ENCODE measurements around the gene FOXK1. TPM values are rescaled to one million over a fixed set of nuclear protein-coding genes. Genes with fewer than 3 reads are reported as not detected.

FOXK1 gene
- total RNA-seq, 1 donor from 2014 or later: 53.6 TPM

- Histone ChIP-seq H3K27ac (ENCODE audit: low read depth, low read length) (no peak overlapping the region), H3K79me2 (ENCODE audit: insufficient read depth, low read length) (no peaks in the 10 kb centered on the region), H4K20me1 (ENCODE audit: insufficient read depth, low read length) (no peaks in the 10 kb centered on the region), H3K4me2 (ENCODE audit: low read length) (no peak overlapping the region), H3K9ac (ENCODE audit: low read length) (no peak overlapping the region), H2AFZ (ENCODE audit: low read depth, low read length) (no peak overlapping the region), H3K4me1 (ENCODE audit: insufficient read depth, low read length) (no peaks in the 10 kb centered on the region), H3K27me3 (ENCODE audit: insufficient read depth, low read length) (no peaks in the 10 kb centered on the region), H3K36me3 (ENCODE audit: insufficient read depth, low read length) (no peaks in the 10 kb centered on the region), H3K9me3 (ENCODE audit: insufficient read depth, low read depth, low read length) (no peaks in the 10 kb centered on the region), H3K4me3 (ENCODE audit: insufficient read depth, low read depth, low read length) (no peak overlapping the region)
- H3K27me3 Mint-ChIP-seq (ENCODE audit: low read depth, unreplicated experiment): peaks cover 15% of the 10 kb centered on the region
- no peaks in the 10 kb centered on the region for H3K4me1 Mint-ChIP-seq (ENCODE audit: low read depth, unreplicated experiment)
- TF ChIP-seq EZH2 (IDR thresholded peaks at IDR 0.05; ENCODE audit: insufficient read depth, low read length) (no peak), CTCF (IDR thresholded peaks at IDR 0.05; ENCODE audit: insufficient read depth, low read depth, low read length) (no peak)
- H3K36me3 Mint-ChIP-seq (ENCODE audit: low read depth, unreplicated experiment): peaks cover 4% of the 10 kb centered on the region
- FAIRE-seq (no peak), DNase-seq (ENCODE audit: low read depth) (no peak)
- H3K9me3 Mint-ChIP-seq (ENCODE audit: unreplicated experiment): peaks cover 5% of the 10 kb centered on the region
- H3K4me3 Mint-ChIP-seq (ENCODE audit: unreplicated experiment): no peak overlapping the region
- H3K27ac Mint-ChIP-seq (ENCODE audit: unreplicated experiment): no peak overlapping the region
Observed at GRCh38 chr7:4808026-4808425, 125.9 kb downstream of the FOXK1 start.

- Histone ChIP-seq H3K27me3 (ENCODE audit: insufficient read depth, low read length) (no peaks in the 10 kb centered on the region), H3K4me2 (ENCODE audit: low read length) (no peak overlapping the region), H4K20me1 (ENCODE audit: insufficient read depth, low read length) (no peaks in the 10 kb centered on the region), H3K9ac (ENCODE audit: low read length) (no peak overlapping the region), H3K79me2 (ENCODE audit: insufficient read depth, low read length) (no peaks in the 10 kb centered on the region), H3K36me3 (ENCODE audit: insufficient read depth, low read length) (no peaks in the 10 kb centered on the region), H3K9me3 (ENCODE audit: insufficient read depth, low read depth, low read length) (no peaks in the 10 kb centered on the region), H3K4me3 (ENCODE audit: insufficient read depth, low read depth, low read length) (no peak overlapping the region), H2AFZ (ENCODE audit: low read depth, low read length) (no peak overlapping the region), H3K27ac (ENCODE audit: low read depth, low read length) (no peak overlapping the region), H3K4me1 (ENCODE audit: insufficient read depth, low read length) (no peaks in the 10 kb centered on the region)
- Mint-ChIP-seq H3K36me3 (ENCODE audit: low read depth, unreplicated experiment) (peaks cover 4% of the 10 kb centered on the region), H3K4me3 (ENCODE audit: unreplicated experiment) (no peak overlapping the region), H3K27me3 (ENCODE audit: low read depth, unreplicated experiment) (peaks cover 21% of the 10 kb centered on the region), H3K9me3 (ENCODE audit: unreplicated experiment) (peaks cover 10% of the 10 kb centered on the region), H3K27ac (ENCODE audit: unreplicated experiment) (no peak overlapping the region), H3K4me1 (ENCODE audit: low read depth, unreplicated experiment) (no peaks in the 10 kb centered on the region)
- DNase-seq (ENCODE audit: low read depth) (no peak), FAIRE-seq (no peak)
- TF ChIP-seq EZH2 (IDR thresholded peaks at IDR 0.05; ENCODE audit: insufficient read depth, low read length): no peak
- TF ChIP-seq CTCF (IDR thresholded peaks at IDR 0.05; ENCODE audit: insufficient read depth, low read depth, low read length): no peak
Observed at GRCh38 chr7:4808565-4808964, 126.5 kb downstream of the FOXK1 start.

GRCh38 chr7:4809091-4809591, 127.0 kb downstream of the FOXK1 start:
- H4K20me1 ChIP-seq (ENCODE audit: insufficient read depth, low read length): no peaks in the 10 kb centered on the region
- Mint-ChIP-seq H3K27me3 (ENCODE audit: low read depth, unreplicated experiment) (peaks cover 27% of the 10 kb centered on the region), H3K4me1 (ENCODE audit: low read depth, unreplicated experiment) (no peaks in the 10 kb centered on the region), H3K9me3 (ENCODE audit: unreplicated experiment) (peaks cover 10% of the 10 kb centered on the region), H3K27ac (ENCODE audit: unreplicated experiment) (no peak overlapping the region), H3K4me3 (ENCODE audit: unreplicated experiment) (no peak overlapping the region), H3K36me3 (ENCODE audit: low read depth, unreplicated experiment) (peaks cover 4% of the 10 kb centered on the region)
- H2AFZ ChIP-seq (ENCODE audit: low read depth, low read length): no peak overlapping the region
- no peak overlapping the region for H3K9ac ChIP-seq (ENCODE audit: low read length)
- no peak overlapping the region for H3K27ac ChIP-seq (ENCODE audit: low read depth, low read length)
- no peak overlapping the region for H3K4me3 ChIP-seq (ENCODE audit: insufficient read depth, low read depth, low read length)
- no peak for TF ChIP-seq CTCF (IDR thresholded peaks at IDR 0.05; ENCODE audit: insufficient read depth, low read depth, low read length)
- TF ChIP-seq EZH2 (IDR thresholded peaks at IDR 0.05; ENCODE audit: insufficient read depth, low read length): no peak
- H3K4me2 ChIP-seq (ENCODE audit: low read length): no peak overlapping the region
- DNase-seq (ENCODE audit: low read depth): no peak
- no peaks in the 10 kb centered on the region for H3K4me1 ChIP-seq (ENCODE audit: insufficient read depth, low read length)
- H3K36me3 ChIP-seq (ENCODE audit: insufficient read depth, low read length): no peaks in the 10 kb centered on the region
- H3K9me3 ChIP-seq (ENCODE audit: insufficient read depth, low read depth, low read length): no peaks in the 10 kb centered on the region
- no peak for FAIRE-seq
- no peaks in the 10 kb centered on the region for H3K79me2 ChIP-seq (ENCODE audit: insufficient read depth, low read length)
- H3K27me3 ChIP-seq (ENCODE audit: insufficient read depth, low read length): no peaks in the 10 kb centered on the region
